Neural cell (in vitro differentiated cells): ENCODE measurements around the gene PLEKHA5.

Experiments used
- CTCF ChIP-seq: fragments of 450-650 bp; IDR thresholded peaks from 2 replicates; pipeline ENCODE4 v1.5.1; 2014; ENCODE audit warnings: antibody characterized with exemption, mild to moderate bottlenecking, moderate library complexity; ENCODE audit not compliant: poor library complexity, severe bottlenecking
- EZH2 ChIP-seq: fragments of 200-600, 300-800 bp; shearing (Covaris generic), sonication (generic); IDR thresholded peaks from 2 replicates; pipeline ENCODE4 v1.6.1; 2014; ENCODE audit warnings: antibody characterized with exemption, low read length, borderline replicate concordance, mild to moderate bottlenecking; ENCODE audit not compliant: insufficient read depth, poor library complexity, severe bottlenecking
- RAD21 ChIP-seq: fragments of 450-650 bp; conservative IDR thresholded peaks from 2 replicates; pipeline ENCODE4 v1.6.1; 2014; ENCODE audit warnings: antibody characterized with exemption, mild to moderate bottlenecking, moderate library complexity

- TF ChIP-seq EZH2: no peak
- TF ChIP-seq CTCF: no peak
- TF ChIP-seq RAD21: no peak
These were observed 78.9 kb downstream of the PLEKHA5 start for GRCh38 chr12:19208456-19208855.
